Activated CD8-positive, alpha-beta memory T cell treated with anti-CD3 and anti-CD28 coated beads for 4 hours (primary cell): ENCODE data around the gene ZFP69.
"Not testable (repeated sequence)": the region's sequence is repeated elsewhere in the genome, so short reads cannot be mapped to it uniquely, and the experiment has no call there.

Experiments used
- DNase-seq, 2 donors: peaks; one replicate each; pipeline ENCODE4 v3.0.0-alpha.2; 2020; ENCODE audit warnings: low read depth in 2 of 2

The ZFP69 gene

GRCh38 chr1:40476924-40477677, at the start of gene ZFP69:
Gene ZFP69 (plus strand): TSS chr1:40477290. CDS start chr1:40479362, 2,072 bp downstream.
- DNase-seq: peak; percentile 47 to 58

GRCh38 chr1:40431385-40431784, 45.7 kb upstream of the ZFP69 start:
- no peak for DNase-seq

GRCh38 chr1:40432644-40433390, 44.3 kb upstream of the ZFP69 start:
- DNase-seq: no peak

GRCh38 chr1:40435471-40435870, 41.6 kb upstream of the ZFP69 start:
- no peak for DNase-seq

GRCh38 chr1:40435876-40436275, 41.2 kb upstream of the ZFP69 start:
- no peak for DNase-seq

- no peak for DNase-seq
These were observed 38.6 kb upstream of the ZFP69 start for GRCh38 chr1:40438391-40439015.

GRCh38 chr1:40439247-40439646, 37.8 kb upstream of the ZFP69 start:
- DNase-seq: no peak

GRCh38 chr1:40449684-40450494, 27.2 kb upstream of the ZFP69 start, which contains the start of gene ZFP69B:
Gene ZFP69B (plus strand): TSS chr1:40450476. CDS start chr1:40450962, 486 bp downstream.
- peak; percentile 76 to 79 for DNase-seq

GRCh38 chr1:40450495-40451237, 26.4 kb upstream of the ZFP69 start:
- peak; percentile 80 to 84 for DNase-seq

- no peak for DNase-seq
These were observed 25.9 kb upstream of the ZFP69 start for GRCh38 chr1:40451238-40451585.

GRCh38 chr1:40454873-40455272, 22.2 kb upstream of the ZFP69 start:
- no peak for DNase-seq

GRCh38 chr1:40462956-40463590, 14.0 kb upstream of the ZFP69 start:
- DNase-seq: no peak

- no peak for DNase-seq
These were observed 7.8 kb upstream of the ZFP69 start for GRCh38 chr1:40469327-40469726.

- DNase-seq: no peak
These were observed 1.8 kb upstream of the ZFP69 start for GRCh38 chr1:40475268-40475667.

GRCh38 chr1:40477678-40478053, 576 bp downstream of the ZFP69 start:
- DNase-seq: no peak

- no peak for DNase-seq
These were observed 1.2 kb downstream of the ZFP69 start for GRCh38 chr1:40478276-40478675.

- DNase-seq: no peak
These were observed 2.1 kb downstream of the ZFP69 start for GRCh38 chr1:40479156-40479555.

GRCh38 chr1:40495315-40495903, 18.3 kb downstream of the ZFP69 start:
- DNase-seq: no peak

GRCh38 chr1:40502651-40503050, 25.6 kb downstream of the ZFP69 start:
- DNase-seq: not testable (repeated sequence)

GRCh38 chr1:40507973-40508372, 30.9 kb downstream of the ZFP69 start:
- no peak for DNase-seq
